Measurements from ENCODE around the gene CYTIP. TPM values are rescaled to one million over a fixed set of nuclear protein-coding genes. Genes with fewer than 3 reads are reported as not detected.
"Not testable (repeated sequence)": the region's sequence is repeated elsewhere in the genome, so short reads cannot be mapped to it uniquely, and the experiment has no call there.

Gene CYTIP
- total RNA-seq, 4 donors from 2014 or later = 2.6 to 14.1 (median 3.4) TPM

DNA sequence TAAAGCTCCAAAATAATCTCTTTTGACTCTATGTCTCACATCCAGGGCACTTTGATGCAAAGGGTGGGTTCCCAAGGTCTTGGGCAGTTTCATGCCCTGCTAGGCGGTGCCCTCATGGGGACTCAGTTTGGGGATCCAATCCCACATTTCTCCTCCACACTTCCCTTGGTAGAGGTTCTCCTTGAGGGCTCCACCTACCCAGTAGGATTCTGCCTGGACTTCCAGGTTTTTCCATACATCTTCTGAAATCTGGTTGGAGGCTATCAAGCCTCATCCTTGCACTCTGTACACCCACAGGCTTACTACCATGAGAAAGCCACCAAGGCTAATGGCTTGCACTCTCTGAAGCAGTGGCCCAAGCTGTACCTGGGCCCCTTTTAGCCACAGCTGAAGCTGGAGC lies 68.5 kb downstream of the CYTIP start:
- intact Hi-C loops (cut with DNase I) = no loop called here
- no peak overlapping the region for H3K4me3 ChIP-seq
- 83% methylated on average over 1 of the region's 1 CpG for WGBS
- H3K9me3 ChIP-seq = peaks cover 0 to 10% (median 7%) of the 10 kb centered on the region in 4 donors
- DNase-seq (ENCODE audit: extremely low spot score) = no peak
- no peak overlapping the region for H3K27ac ChIP-seq (replicated peaks in 1 of 4)
- H3K27me3 ChIP-seq = no peaks in the 10 kb centered on the region
- no peaks in the 10 kb centered on the region for H3K4me1 ChIP-seq
- TF ChIP-seq POLR2A (IDR thresholded peaks at IDR 0.05; ENCODE audit: low read depth) (no peak), EP300 (IDR thresholded peaks at IDR 0.05) (no peak), POLR2AphosphoS5 (IDR thresholded peaks at IDR 0.05) (no peak)
- TF ChIP-seq, protein P1, sequence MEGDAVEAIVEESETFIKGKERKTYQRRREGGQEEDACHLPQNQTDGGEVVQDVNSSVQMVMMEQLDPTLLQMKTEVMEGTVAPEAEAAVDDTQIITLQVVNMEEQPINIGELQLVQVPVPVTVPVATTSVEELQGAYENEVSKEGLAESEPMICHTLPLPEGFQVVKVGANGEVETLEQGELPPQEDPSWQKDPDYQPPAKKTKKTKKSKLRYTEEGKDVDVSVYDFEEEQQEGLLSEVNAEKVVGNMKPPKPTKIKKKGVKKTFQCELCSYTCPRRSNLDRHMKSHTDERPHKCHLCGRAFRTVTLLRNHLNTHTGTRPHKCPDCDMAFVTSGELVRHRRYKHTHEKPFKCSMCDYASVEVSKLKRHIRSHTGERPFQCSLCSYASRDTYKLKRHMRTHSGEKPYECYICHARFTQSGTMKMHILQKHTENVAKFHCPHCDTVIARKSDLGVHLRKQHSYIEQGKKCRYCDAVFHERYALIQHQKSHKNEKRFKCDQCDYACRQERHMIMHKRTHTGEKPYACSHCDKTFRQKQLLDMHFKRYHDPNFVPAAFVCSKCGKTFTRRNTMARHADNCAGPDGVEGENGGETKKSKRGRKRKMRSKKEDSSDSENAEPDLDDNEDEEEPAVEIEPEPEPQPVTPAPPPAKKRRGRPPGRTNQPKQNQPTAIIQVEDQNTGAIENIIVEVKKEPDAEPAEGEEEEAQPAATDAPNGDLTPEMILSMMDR (IDR thresholded peaks at IDR 0.05) = no peak
- H3K36me3 ChIP-seq = no peaks in the 10 kb centered on the region

DNA sequence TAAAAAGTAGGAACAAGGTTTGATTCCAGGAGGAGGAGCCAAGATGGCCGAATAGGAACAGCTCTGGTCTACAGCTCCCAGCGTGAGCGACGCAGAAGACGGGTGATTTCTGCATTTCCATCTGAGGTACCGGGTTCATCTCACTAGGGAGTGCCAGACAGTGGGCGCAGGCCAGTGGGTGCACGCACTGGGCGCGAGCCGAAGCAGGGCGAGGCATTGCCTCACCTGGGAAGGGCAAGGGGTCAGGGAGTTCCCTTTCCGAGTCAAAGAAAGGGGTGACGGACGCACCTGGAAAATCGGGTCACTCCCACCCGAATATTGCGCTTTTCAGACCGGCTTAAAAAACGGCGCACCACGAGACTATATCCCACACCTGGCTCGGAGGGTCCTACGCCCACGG lies 75.4 kb downstream of the CYTIP start:
- WGBS = 98% methylated on average over 11 of the region's 25 CpGs

GRCh38 chr2:157367704-157368103 lies 76.2 kb downstream of the CYTIP start:
- Histone ChIP-seq H3K27me3 (no peaks in the 10 kb centered on the region), H3K27ac (replicated peaks in 1 of 4) (no peak overlapping the region), H3K36me3 (no peaks in the 10 kb centered on the region), H3K4me1 (peaks cover 0 to 16% (median 11%) of the 10 kb centered on the region in 4 donors), H3K4me3 (no peak overlapping the region), H3K9me3 (no peaks in the 10 kb centered on the region)
- 82% methylated on average over 1 of the region's 1 CpG for WGBS
- no peak for DNase-seq (ENCODE audit: extremely low spot score)
- TF ChIP-seq EP300 (IDR thresholded peaks at IDR 0.05) (no peak), POLR2AphosphoS5 (IDR thresholded peaks at IDR 0.05) (no peak), POLR2A (IDR thresholded peaks at IDR 0.05; ENCODE audit: low read depth) (no peak)
- TF ChIP-seq, protein P1 (IDR thresholded peaks at IDR 0.05) = no peak
- intact Hi-C loops (cut with DNase I) = no loop called here

More for the DNA sequence above, 75.4 kb downstream of the CYTIP start:
- peaks cover 0 to 11% (median 8%) of the 10 kb centered on the region in 4 donors for H3K4me1 ChIP-seq
- H3K9me3 ChIP-seq; DNase-seq (ENCODE audit: extremely low spot score); H3K4me3 ChIP-seq; intact Hi-C loops (cut with DNase I); H3K36me3 ChIP-seq; H3K27ac ChIP-seq (replicated peaks in 1 of 4); H3K27me3 ChIP-seq: not testable (repeated sequence)

Other genes starting within 250 kb of the CYTIP start
- gene GALNT5, start 186.4 kb downstream of the CYTIP start, total RNA-seq = under 1 TPM in 3 of 4 donors, not detected in 1; 0.13 to 0.83 (median 0.17) TPM
- under 1 TPM in 2 of 4 donors, not detected in 2; under 0.01 to 0.17 TPM for gene ERMN, start 118.3 kb downstream of the CYTIP start, total RNA-seq
- gene ACVR1C, start 184.8 kb upstream of the CYTIP start, total RNA-seq = under 1 TPM in 3 of 4 donors, not detected in 1; under 0.01 to 0.71 (median 0.06) TPM